NCI-H2227 treated with DMSO at 0.1 percent for 48 hours (cell line): ENCODE data around the gene TOM1L2.
"Not testable (repeated sequence)": the region's sequence is repeated elsewhere in the genome, so short reads cannot be mapped to it uniquely, and the experiment has no call there.

Source experiments
- DNase-seq: peaks from one replicate; lab custom pipeline; 2025; lab: John Stamatoyannopoulos, UW

The TOM1L2 gene

DNA sequence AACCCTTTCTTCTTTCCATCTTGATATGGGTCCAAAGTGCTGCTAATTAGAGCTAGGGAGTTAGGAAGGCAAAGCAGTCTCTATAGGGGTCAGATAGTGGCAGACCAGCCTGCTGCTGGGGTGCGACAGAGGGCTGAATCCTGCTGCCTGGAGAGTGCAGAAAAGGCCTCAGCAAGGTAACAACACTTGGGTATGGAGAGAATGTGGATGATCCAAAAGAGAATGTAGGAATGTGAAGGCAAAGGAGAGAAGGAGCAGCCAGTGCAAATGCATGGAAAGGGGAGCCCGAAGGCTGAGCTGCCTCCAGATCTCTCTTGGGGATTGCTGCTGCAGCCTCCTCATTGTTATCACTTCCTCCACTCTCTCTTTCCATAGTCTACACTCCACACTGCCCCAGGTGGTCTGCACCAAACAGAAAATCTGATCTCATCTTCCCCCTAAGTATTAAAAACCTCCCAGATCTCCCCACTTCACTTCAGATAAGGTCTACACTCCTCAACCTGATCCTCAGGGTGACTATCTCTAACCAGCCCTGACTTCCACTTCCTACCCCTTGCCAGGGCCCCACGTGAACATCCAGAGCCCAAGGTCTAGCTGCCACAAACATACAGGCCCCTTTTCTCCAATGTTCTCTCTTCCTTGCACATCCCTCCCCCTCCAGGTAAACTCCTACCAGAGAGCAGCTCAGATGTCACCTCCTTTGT lies 28.8 kb downstream of the TOM1L2 start:
- no peak for DNase-seq

DNA sequence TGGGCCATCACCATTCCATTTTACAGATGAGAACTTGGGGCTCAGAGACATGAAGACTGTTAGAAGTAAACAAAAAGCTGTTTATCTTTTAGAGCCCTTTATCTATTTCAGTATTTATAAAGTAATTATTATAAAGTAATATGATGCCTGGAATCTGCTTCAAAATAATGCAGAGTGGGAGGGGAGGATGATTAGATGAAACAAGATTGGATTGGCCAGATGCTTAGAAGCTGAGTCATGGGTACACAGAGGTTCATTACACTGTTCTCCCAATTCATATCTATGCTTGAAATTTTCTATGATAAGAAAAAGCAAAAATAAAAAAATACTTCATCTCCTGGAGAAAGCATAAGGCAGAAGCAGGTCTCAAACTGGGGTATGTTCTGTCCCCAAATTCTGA lies 29.4 kb downstream of the TOM1L2 start:
- DNase-seq: no peak

DNA sequence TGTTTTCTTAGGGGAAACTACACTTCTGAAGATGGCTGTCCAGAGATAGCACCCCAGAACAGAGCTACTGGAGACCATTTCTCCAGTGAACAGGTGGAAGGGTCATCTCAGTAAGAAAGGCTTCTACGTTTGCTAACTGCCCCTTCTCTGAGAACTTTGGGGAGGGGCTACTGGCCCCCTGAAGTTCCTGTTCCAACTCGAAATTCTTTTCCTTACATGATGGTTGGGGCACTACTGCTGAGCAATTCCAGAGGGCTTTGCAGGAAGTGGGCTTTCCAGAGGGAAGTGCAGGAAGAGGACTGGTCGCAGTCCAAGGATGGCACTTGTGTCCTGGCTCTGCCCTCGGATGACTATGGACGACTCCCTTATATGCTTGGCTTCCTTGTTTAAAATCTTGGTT lies 31.2 kb downstream of the TOM1L2 start:
- no peak for DNase-seq

DNA sequence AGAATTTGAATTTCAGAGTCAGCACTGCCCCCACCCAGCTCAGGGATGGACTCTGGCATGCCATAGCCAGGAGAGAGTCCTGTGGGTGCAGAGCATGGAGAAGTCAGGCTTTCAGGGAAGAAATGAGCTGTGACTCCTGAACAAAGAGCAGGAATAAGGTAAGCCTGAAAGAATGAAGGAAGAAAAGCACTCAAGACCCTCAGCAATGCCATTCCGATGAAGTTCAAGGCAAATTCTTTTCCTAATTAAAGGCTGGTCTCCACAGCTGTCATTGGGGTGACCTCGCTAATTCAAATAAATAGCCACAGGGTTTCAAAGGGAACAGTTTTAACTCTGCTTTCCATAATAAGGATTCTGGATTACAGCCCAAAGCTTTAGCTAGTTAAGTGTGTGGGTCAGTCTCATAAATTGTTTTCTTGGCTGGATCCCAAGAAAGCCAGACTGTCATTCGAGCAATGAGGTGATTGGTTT lies 31.7 kb downstream of the TOM1L2 start:
- DNase-seq: peak; percentile 37

DNA sequence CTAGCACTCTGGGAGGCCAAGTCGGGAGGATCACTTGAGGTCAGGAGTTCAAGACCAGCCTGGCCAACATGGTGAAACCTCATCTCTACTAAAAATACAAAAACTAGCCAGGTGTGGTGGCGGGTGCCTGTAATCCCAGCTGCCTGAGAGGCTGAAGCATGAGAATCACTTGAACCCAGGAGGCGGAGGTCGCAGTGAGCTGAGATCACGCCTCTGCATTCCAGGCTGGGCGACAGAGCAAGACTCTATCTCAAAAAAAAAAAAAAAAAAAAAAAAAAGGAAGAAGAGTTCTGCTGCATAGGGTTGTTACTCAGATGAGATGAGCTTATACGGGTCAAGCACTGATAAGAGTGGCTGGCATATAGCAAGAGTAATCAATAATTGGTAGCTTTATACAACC lies 32.3 kb downstream of the TOM1L2 start:
- DNase-seq: not testable (repeated sequence)

DNA sequence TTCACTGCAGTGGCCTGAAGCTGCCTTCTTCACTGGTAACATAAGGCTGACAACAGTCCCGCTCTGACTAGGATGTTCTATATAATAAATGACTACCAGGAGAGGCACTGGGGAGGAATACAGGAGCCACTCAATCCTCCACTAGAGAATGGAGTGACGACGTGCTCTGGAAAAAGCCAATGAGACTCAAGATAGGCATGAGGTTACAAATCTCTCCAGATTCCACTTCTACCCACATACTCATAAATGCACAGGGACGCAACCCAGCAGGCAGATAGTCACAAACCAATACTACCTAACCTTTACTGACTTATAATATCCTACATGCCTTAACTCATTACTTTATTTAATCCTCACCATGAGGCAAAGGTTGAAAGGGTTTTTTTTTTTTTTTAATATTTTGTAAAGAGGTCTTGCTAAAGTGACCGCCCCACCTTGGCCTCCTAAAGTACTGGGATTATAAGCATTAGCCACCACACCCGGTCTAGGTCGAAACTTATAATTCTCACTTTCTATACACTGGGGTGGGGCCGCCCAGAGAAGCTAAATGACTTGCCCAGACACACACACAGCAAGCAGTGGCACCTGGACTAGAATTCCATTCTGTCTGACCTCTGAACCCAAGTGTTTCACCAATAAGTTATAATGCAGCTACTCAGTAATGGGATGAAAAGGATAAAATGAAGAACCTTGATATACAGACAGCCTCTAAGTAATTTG lies 33.7 kb downstream of the TOM1L2 start:
- DNase-seq: no peak

DNA sequence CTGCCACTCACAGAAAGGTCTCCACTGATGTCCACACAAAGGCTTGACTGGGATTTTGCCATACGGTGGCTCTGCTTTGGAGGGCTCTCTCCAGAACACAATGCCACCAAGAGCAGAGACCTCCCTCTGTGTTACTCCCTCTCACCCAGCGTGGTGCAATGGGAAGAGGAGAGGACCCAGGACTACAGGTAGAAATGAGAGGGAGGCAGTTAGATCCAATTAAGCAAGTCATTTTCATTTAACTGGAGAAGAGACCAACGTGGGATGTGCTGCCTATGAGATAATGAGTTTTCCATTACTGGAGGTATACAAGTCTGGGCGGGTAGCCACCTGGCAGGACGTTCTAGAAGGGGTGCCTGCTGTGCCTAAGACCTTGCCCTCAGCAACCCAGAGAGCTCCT lies 34.2 kb downstream of the TOM1L2 start:
- DNase-seq: no peak

DNA sequence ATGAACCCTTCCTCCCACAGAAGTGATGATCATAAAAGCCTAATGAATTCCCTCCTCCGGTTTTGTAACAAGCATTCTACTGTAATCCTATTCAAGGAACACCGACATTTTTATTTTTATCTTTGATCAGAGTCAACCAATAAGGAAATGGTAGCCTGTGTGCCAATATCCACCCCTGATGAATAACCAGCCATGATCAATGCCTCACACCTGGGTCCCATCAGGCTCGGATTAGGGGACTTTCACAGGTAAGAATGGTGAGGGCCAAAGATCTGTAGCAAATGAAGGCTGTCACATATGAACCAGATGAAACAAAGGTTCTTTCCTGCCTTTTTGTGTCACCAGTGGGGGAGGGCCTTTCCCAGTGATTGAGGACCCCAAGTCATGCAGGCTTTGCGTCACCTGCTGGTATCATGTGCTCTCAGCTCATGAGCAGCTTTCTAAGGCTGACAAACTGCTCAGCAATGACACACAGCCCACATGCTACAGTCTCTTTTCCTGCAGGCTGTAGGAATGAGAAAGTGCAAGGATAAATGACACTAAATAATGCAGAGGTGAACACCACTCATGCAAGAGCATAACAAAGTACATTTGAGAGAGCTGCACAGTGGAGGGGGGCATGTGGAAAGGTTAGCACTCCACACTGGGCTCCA lies 34.9 kb downstream of the TOM1L2 start:
- DNase-seq: peak; percentile 43

DNA sequence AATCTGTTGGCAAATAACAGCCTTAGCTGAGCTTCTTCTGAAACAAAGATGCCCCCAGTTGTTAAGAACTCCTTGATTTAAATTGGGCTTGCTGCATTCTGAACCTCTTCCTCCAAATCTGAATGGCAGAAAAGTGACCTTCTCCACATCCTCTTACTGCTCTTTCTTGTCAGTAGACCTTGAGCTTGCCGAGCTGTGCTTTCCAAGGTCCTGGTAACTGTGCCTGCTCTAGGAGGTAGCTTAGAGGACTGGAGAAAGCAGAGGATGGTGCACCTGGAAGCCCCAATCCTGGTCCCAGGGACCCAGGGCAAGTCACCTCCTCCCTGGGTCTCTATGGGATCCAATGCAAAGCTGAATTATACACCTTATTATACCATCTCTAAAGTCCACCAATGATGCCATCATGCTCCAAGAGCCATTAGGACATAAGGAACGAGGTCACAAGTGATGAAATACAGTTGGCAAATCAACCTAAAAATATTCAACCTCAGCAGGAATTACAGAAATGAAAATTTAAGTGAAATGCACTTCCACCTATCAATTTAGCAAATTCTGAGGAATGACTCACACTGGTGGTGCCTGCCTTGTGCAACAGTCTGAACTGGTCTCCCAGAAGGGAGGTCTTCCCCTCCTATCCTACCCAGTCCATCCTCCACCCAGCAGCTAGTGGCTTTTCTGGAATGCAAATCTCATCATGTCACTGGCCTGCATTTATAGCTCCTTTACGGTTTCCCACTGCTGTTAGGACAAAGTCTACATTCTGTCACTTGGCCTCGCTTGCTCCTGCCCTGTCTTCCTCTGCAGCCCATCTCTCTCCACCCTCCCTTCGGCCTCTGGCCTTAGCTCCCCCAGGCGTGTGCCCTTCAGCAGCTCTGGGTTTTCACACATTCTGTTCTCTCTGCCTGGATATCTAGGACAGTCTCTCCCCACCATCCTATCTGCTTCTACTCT lies 36.6 kb downstream of the TOM1L2 start:
- DNase-seq: peak; percentile 10

DNA sequence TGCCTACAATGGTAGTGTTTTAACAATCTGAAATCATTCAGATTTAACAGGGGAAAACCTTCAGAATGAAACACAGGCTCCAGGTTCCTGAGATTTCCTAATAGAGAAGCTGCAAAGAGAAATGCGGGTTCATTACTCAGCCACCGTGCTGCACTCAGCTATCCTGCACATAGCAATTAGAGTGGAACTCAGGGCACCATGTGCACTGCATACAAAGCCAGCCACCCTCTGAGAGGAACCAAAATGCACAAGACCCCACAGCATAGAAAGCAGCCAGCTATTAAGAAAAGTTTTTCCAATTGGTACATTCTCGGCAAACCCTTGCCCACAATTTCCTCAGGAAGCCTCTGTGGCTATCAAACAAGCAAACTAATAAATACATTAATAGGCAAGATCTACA lies 37.4 kb downstream of the TOM1L2 start:
- peak; percentile 73 for DNase-seq

DNA sequence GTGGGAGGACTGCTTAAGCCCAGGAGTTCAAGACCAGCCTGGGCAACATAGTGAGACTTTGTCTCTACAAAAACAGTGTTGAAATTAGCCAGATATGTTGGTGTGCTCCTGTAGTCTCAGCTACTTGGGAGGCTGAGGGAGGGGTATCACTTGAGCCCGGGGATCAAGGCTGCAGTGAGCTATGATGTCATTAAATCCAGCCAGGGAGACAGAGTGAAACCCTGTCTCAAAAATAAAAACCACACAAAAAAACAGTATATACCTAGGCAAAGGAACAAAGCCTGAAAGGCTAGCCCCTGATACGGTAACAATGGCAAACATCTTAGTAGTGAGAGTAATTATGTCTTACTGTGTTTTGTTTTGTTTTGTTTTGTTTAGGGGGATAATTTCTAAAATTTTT lies 38.0 kb downstream of the TOM1L2 start:
- DNase-seq: no peak

DNA sequence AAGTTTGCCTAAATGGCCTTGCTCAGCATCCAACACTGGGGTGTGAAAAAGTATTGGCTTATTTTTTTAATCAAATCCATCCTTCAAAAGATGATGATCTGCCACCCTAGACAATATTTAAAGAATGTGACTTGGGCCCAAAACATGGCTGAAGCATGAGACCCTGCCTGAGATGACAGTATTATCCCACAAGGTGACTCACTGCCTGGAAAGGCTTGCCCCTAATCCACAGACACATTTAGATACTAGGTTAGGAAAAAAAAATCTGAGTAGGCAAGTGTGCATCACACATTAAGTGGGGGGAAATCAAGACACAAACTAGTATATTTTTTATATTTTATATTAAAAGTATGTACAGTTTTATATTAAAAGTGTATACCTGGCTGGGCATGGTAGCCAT lies 38.4 kb downstream of the TOM1L2 start:
- DNase-seq: no peak

DNA sequence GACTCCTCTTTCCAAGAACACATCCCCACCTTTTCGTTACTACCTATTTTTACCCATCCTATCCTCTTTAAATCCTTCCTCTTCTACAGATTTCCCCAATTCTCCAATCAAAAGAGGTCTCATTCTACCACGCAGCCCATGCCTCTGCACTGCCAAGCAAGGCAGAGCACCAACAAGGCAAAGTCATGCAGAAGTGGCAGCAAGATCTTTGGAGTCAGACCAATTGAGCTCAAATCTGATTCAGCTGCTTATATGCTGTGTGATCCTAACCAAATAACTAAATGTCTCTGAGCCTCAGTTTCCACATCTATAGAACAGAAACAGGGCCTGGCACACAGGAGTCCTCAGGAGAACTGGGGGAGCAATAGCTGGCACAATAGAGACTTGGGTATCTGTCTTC lies 41.0 kb downstream of the TOM1L2 start:
- no peak for DNase-seq

DNA sequence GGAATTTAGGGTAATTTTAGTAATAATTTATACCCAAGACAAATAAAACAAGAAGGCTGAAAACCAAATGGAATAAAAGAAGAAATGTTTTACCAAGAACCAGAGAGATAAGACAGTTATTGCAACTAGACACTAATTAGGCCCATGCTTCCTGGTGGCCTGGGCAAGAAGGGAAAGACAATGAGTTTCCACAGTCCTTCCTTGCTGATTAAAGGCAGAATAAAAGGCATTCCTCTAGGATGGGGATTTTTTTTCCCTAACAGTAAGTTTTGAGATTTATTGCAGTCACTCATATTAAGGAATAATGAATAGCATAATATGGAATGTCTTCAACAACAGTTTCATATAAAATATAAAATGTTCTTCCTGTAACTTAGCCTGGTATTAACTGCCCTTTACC lies 41.5 kb downstream of the TOM1L2 start:
- no peak for DNase-seq

DNA sequence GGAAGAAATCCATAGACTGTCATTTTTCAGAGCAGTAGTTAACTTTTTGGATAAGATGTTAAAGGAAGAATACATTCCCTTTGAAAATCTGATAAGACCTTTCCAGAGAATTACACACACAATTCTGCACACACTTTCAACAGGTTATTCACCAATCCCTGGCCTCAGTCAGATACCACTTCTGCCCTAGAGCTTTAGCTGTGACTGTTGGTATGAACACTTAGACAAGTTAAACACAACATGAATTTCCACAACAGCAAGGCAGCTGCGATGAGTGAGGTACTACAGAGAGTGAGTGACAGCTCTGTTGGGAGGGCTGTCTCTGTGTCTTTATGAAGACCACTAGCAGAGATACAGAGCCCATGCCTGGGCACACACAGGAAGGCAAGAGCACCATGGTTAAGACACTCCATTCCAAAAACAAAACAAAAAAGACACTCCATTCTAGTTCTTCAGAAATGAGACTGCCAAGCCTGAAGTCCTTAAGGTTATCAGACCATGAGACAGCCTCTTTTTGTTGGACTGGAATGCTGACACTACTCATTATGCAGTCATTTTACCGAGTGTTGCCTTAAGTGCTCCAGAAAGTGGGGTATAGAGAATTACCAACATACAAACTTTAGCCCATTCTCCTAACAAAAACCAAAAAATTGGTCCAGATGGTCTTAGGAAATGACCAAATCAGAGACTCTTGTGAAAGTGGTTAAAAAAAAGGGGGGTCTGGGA lies 42.4 kb downstream of the TOM1L2 start:
- DNase-seq: no peak

DNA sequence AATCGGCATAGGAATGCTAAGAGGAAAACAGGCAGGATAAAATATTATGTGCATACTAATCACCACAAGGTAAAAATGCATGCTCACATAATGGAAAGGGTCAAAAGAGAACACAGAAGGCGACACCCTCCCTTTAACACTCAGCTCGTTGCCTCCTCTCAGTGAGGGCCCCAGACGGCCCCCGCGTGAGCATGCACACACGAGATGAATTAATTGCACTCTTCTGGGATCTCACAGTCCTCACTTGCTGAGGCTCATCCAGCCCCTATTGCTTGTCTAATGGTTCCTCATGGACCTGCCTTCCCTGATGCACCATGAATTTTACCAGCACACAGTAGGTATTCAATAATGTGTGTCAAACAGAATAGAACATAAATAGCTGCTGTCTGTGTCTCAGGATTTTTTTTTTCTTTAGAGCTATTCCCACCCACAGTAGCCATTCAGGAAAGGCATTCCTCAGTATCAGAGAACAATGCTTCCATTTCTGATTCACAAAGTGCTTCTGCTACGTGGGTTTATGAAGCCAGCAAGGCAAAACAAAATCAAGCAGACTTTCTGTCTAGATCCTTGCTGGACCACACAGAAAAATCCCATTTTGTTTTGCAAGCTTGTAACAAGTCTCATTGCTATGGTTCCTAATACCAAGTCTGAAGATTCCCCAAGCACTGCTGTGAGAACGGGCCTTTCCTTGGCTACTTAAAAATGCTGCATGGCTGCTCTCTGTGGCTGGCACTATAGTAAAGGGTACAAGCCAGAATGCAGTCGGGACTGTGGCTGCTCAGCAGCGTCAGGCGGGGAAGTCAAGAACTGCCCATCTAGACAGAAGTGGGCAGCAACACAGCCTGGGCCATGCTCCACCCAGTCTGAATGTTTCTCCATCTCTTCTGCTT lies 43.6 kb downstream of the TOM1L2 start:
- peak; percentile 15 for DNase-seq

DNA sequence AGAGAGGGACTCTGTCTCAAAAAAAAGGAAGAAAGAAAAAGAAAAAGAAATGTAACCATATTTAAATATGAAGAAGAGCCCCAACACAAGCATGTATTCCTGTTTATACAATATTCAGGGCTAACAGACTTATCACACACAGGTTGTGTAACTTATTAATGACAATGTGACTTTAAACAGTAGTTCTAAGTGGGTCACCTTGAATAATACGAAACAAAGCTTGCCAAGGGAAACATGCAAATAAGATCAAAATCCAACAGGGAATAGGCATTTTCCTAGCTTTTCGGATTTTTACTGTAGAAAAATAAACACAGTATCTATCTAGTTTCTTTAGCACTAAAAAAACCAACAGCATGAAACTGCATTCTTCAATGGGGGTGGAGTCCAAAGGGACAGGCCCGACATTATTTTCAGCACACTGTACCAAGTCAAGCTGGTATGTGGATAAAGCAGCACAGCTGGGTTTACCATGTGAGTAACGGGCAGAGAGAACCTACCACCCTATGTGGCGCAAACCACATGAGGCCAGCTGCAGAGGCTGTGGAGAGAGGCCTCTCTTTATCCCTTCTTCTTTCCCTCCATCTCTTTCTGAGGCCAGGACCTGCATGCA lies 45.3 kb downstream of the TOM1L2 start:
- DNase-seq: no peak

DNA sequence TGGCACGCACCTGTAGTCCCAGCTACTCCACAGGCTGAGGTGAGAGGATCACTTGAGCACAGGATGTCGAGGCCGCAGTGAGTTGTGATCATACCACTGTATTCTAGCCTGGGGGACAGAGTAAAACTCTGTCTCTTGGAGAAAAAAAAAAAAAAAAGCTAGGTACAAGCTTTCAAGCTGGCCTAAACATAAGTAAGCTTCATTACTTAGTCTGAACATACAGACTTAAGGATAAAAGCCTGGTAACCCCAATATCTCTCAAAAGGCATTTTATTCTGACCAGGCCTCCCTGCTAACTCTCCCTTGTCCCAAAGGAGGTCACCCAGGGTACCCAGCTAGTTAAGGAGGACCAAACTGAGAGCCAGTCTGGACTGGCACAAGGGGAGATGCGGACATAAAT lies 46.2 kb downstream of the TOM1L2 start:
- no peak for DNase-seq

DNA sequence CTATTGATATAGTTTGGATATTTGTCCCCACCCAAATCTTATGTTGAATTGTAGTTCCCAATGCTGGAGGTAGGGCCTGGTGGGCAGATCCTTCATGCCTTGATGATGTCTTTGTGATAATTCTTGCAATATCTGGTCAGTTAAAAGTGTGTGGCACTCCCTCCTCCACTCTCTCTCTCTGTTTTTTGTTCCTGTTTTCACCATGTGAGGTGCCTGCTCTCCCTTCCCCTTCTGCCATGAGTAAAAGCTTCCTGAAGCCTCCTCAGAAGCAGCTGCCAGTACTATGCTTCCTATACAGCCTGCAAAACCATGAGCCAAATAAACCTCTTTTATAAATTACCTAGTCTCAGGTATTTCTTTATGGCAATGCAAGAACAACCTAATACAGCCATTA lies 47.3 kb downstream of the TOM1L2 start:
- DNase-seq: no peak
